Epithelial cell of esophagus (primary cell): ENCODE measurements around the gene DNASE2B.

Source experiments
- DNase-seq: peaks from one replicate; pipeline ENCODE4 v3.0.0; 2010; ENCODE audit warnings: low read depth
- H3K4me3 ChIP-seq: 2 replicates; pipeline ENCODE4 v1.5.1; 2011; ENCODE audit warnings: mild to moderate bottlenecking, low read length, control low read depth
- CTCF ChIP-seq: IDR thresholded peaks from 2 replicates; pipeline ENCODE4 v1.5.1; 2011; ENCODE audit warnings: low read depth, mild to moderate bottlenecking, low read length, control low read depth, inconsistent platforms; ENCODE audit not compliant: insufficient read depth; ENCODE audit errors: missing control alignments

Gene DNASE2B

GRCh38 chr1:84355556-84355955, 42.7 kb upstream of the DNASE2B start:
- H3K4me3 ChIP-seq: no peak overlapping the region
- DNase-seq: no peak
- no peak for TF ChIP-seq CTCF

DNA sequence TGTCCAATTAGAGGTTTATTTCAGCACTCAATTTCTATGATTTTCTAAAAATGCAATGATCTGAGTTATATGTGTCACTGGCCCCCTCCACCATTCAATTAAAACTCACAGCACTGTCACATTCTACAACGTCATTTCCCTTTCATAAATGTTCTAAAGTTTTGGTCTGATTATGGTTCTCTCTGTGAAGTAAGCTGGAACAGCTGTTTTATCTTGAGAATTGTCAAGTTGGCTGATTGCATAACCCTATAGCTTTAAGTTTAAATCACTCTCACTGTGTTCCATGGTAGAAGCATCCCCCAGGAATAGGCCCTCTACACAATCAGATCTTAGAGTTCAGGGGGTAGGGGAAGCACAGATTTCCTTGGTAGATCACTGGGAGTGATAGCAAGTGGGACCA, 41.4 kb upstream of the DNASE2B start:
- H3K4me3 ChIP-seq: no peak overlapping the region
- DNase-seq: no peak
- no peak for TF ChIP-seq CTCF

DNA sequence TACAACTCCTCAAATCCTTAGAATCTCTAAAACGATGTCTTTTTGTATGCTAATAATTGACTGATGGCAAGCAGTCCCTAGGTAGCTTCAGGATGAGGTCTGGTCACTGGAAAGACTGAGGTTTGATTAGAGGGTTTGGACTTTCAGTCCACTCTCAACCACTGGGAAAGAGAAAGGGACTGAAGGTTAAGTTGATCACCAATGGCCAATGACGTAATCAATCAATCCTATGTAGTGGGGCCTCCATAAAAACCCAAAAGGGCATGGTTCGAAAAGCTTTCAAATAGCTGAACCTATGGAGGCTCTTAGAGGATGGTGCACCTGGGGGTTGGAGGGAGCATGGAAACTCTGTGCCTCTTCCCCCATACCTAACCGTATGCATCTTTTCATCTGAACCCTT, 39.6 kb upstream of the DNASE2B start:
- TF ChIP-seq CTCF: no peak
- no peak for DNase-seq

GRCh38 chr1:84360316-84360715, 38.0 kb upstream of the DNASE2B start:
- no peak for TF ChIP-seq CTCF
- no peak for DNase-seq
- no peak overlapping the region for H3K4me3 ChIP-seq

More for the DNA sequence above, 39.6 kb upstream of the DNASE2B start:
- H3K4me3 ChIP-seq: no peak overlapping the region

GRCh38 chr1:84361796-84362195, 36.5 kb upstream of the DNASE2B start:
- H3K4me3 ChIP-seq: no peak overlapping the region
- no peak for TF ChIP-seq CTCF
- DNase-seq: peak; percentile 93

- DNase-seq: no peak
- no peak for TF ChIP-seq CTCF
- H3K4me3 ChIP-seq: no peak overlapping the region
Measured at GRCh38 chr1:84363019-84363418, 35.3 kb upstream of the DNASE2B start.

DNA sequence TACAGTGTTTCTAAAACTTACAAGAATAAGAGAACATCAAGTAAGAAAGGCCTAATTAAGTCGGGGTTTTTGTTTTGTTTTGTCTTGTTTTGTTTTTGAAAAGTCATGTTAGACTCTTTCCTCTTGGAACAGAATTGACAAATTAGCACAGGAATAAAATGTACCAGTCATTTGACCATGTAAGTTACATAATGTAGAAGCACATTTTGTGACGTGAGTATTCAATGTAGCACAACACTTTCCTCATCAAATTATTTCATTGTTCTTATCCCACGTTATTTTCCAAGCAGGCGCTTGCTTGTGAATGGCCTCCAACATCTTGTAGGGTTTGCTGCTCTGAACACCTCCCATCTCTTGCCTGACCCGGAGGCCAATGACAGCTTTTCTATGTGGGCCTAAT, 34.7 kb upstream of the DNASE2B start:
- no peak for DNase-seq
- no peak for TF ChIP-seq CTCF
- H3K4me3 ChIP-seq: no peak overlapping the region
